Trophoblast cell (in vitro differentiated cells and primary cell): ENCODE data around the gene LRRC45. TPM values are rescaled to one million over a fixed set of nuclear protein-coding genes. Genes with fewer than 3 reads are reported as not detected.

ENCODE experiments used
- DNase-seq, 2 donors: peaks; one replicate each; pipeline ENCODE4 v3.0.0-alpha.2; 2016
- H2AFZ ChIP-seq: 2 replicates; pipeline ENCODE4 v1.6.1; 2013; ENCODE audit warnings: low read length, moderate library complexity, mild to moderate bottlenecking; ENCODE audit not compliant: insufficient read depth, poor library complexity
- H2AK5ac ChIP-seq: 2 replicates; pipeline ENCODE4 v1.6.1; 2013; ENCODE audit warnings: mild to moderate bottlenecking, low read length
- H2BK120ac ChIP-seq: 2 replicates; pipeline ENCODE4 v1.6.1; 2013; ENCODE audit warnings: low read length, mild to moderate bottlenecking, moderate library complexity; ENCODE audit not compliant: insufficient read depth, poor library complexity
- H2BK12ac ChIP-seq: 2 replicates; pipeline ENCODE4 v1.6.1; 2013; ENCODE audit warnings: mild to moderate bottlenecking, low read length, moderate library complexity
- H2BK5ac ChIP-seq: 2 replicates; pipeline ENCODE4 v1.6.1; 2013; ENCODE audit warnings: low read length, low read depth, moderate library complexity, mild to moderate bottlenecking; ENCODE audit not compliant: poor library complexity
- H3K14ac ChIP-seq: 2 replicates; pipeline ENCODE4 v1.6.1; 2013; ENCODE audit warnings: mild to moderate bottlenecking, low read length
- H3K18ac ChIP-seq: 2 replicates; pipeline ENCODE4 v1.6.1; 2013; ENCODE audit warnings: mild to moderate bottlenecking, low read length
- H3K23ac ChIP-seq: 2 replicates; pipeline ENCODE4 v1.6.1; 2013; ENCODE audit warnings: low read length
- H3K27ac ChIP-seq: 2 replicates; pipeline ENCODE4 v1.5.1; 2013; ENCODE audit warnings: low read depth, mild to moderate bottlenecking, inconsistent platforms, low read length, moderate library complexity
- H3K27me3 ChIP-seq: 2 replicates; pipeline ENCODE4 v1.6.1; 2013; ENCODE audit warnings: inconsistent platforms, mild to moderate bottlenecking, low read length, moderate library complexity; ENCODE audit not compliant: insufficient read depth
- H3K36me3 ChIP-seq, 2 experiments: 1 replicate in 1 of 2; 2 replicates in 1 of 2; pipeline ENCODE4 v1.6.1; 2013; ENCODE audit warnings: low read length in 2 of 2, mild to moderate bottlenecking in 2 of 2, moderate library complexity in 1 of 2; ENCODE audit not compliant: insufficient read depth in 2 of 2, control insufficient read depth in 1 of 2
- H3K4ac ChIP-seq: 2 replicates; pipeline ENCODE4 v1.6.1; 2013; ENCODE audit warnings: low read depth, mild to moderate bottlenecking, low read length, moderate library complexity
- H3K4me1 ChIP-seq, 2 experiments: 1 replicate in 1 of 2; 2 replicates in 1 of 2; pipeline ENCODE4 v1.6.1; 2013; ENCODE audit warnings: low read length in 2 of 2, mild to moderate bottlenecking in 2 of 2, moderate library complexity in 1 of 2; ENCODE audit not compliant: insufficient read depth in 2 of 2, control insufficient read depth in 1 of 2
- H3K4me2 ChIP-seq: 2 replicates; pipeline ENCODE4 v1.6.1; 2013; ENCODE audit warnings: inconsistent platforms, mild to moderate bottlenecking, low read length, moderate library complexity
- H3K4me3 ChIP-seq: 2 replicates; pipeline ENCODE4 v1.5.1; 2013; ENCODE audit warnings: mild to moderate bottlenecking, low read depth, low read length, inconsistent platforms
- H3K79me1 ChIP-seq: one replicate; pipeline ENCODE4 v1.6.1; 2013; ENCODE audit warnings: low read length
- H3K79me2 ChIP-seq: 2 replicates; pipeline ENCODE4 v1.6.1; 2013; ENCODE audit warnings: low read length, mild to moderate bottlenecking; ENCODE audit not compliant: control insufficient read depth, insufficient read depth, poor library complexity
- H3K9ac ChIP-seq: 2 replicates; pipeline ENCODE4 v1.6.1; 2013; ENCODE audit warnings: mild to moderate bottlenecking, low read length
- H3K9me3 ChIP-seq: 2 replicates; pipeline ENCODE4 v1.6.1; 2013; ENCODE audit warnings: low read depth, mild to moderate bottlenecking, control low read depth, inconsistent platforms, low read length; ENCODE audit not compliant: insufficient read depth
- H4K12ac ChIP-seq: 2 replicates; pipeline ENCODE4 v1.6.1; 2013; ENCODE audit warnings: low read depth, mild to moderate bottlenecking, low read length, moderate library complexity
- H4K8ac ChIP-seq: 2 replicates; pipeline ENCODE4 v1.6.1; 2013; ENCODE audit warnings: low read depth, mild to moderate bottlenecking, low read length, moderate library complexity
- H4K91ac ChIP-seq: one replicate; pipeline ENCODE4 v1.6.1; 2013; ENCODE audit warnings: low read depth, mild to moderate bottlenecking, low read length, moderate library complexity
- WGBS: extraction: QIAGEN DNeasy Blood & Tissue Kit; methylation state at CpG from one replicate; pipeline ENCODE4 v1.1.7; 2013; ENCODE audit warnings: missing lambda C conversion rate; ENCODE audit not compliant: insufficient read length, insufficient coverage; ENCODE audit errors: extremely low coverage; 5-methylcytosine and 5-hydroxymethylcytosine counted together
- polyA plus RNA-seq: library from polyadenylated mRNA; stranded (reverse); fragments of 200-250 nt; gene quantifications from 2 replicates; pipeline ENCODE4 v1.2.3, GENCODE V29; 2013

LRRC45 gene
- polyA plus RNA-seq, result 7.2 and 7.3 TPM in 2 replicates

DNA sequence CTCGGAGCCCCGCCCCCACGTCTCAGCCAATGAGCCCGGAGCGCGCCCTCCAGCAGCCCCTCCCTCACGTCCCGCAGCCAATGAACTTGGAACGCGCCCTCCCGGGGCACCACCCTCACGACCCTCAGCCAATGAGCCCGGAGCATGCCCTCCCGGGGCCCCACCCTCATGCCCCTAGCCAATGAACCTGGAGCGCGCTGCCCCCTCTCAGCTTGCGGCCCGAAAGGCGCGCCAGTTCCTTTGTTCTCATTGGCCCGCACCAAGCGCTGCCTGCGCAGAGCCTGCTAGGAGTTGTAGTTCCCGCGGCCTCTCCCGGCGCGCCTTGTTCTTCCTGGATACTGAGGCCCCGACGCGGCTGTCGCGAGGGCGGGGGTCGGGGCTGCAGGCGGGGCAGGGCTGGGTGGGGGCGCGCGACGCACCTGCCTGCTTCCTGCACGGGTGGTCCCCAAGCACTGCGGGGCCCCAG, at the start of gene LRRC45:
Gene LRRC45 (plus strand): TSS at position 325 of the 466 bp plus-strand sequence. CDS start 339 bp downstream, outside the sequence.
- Histone ChIP-seq H3K27me3 (no peaks in the 10 kb centered on the region), H3K14ac (peak within 1 kb of the TSS; percentile 76), H3K4ac (peak within 1 kb of the TSS; percentile 66), H3K79me1 (peaks cover 6% of the 10 kb centered on the region), H2AK5ac (peak within 1 kb of the TSS; percentile 11), H3K79me2 (peaks cover 8% of the 10 kb centered on the region), H3K36me3 (peaks cover 10 to 17% of the 10 kb centered on the region in 2 experiments), H2BK12ac (no peak within 1 kb of the TSS), H3K4me1 (peaks cover 18 to 19% of the 10 kb centered on the region in 2 experiments), H4K91ac (peak within 1 kb of the TSS; percentile 36), H3K4me2 (peak within 1 kb of the TSS; percentile 95), H3K18ac (peak within 1 kb of the TSS; percentile 79), H2BK120ac (peak within 1 kb of the TSS; percentile 77), H3K4me3 (peak within 1 kb of the TSS; percentile 89), H4K8ac (peak within 1 kb of the TSS; percentile 80), H3K23ac (no peak within 1 kb of the TSS), H2AFZ (peak within 1 kb of the TSS; percentile 81), H3K9ac (peak within 1 kb of the TSS; percentile 75), H4K12ac (peak within 1 kb of the TSS; percentile 43), H3K9me3 (peaks cover 5% of the 10 kb centered on the region), H2BK5ac (peak within 1 kb of the TSS; percentile 0), H3K27ac (peak within 1 kb of the TSS; percentile 1)
- WGBS, result no CpG with 5 or more reads among the region's 42 CpGs
- DNase-seq, result peak in 1 of 2 donors; percentile 99

DNA sequence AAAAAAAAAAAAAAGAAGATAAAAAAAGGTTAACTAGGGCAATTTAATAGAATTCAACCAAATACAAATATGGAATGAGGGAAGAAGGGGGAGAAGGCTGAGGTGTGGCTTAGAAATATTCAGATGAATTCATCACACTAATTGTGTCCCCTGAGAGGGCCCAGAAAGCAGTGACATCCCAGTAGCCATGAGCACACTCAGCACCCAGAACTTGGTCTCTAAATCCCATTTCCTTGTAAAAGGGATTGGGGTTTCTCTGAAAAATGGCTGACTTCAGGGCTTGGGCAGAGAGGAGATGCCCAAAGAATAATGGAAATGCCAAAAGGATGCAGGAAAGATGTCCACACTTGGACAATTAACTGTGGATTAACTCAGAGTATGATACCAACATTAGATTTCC, 49.7 kb upstream of the LRRC45 start:
- Histone ChIP-seq H2AFZ (no peak overlapping the region), H3K14ac (no peak overlapping the region), H3K9me3 (peaks cover 3% of the 10 kb centered on the region), H2BK5ac (no peak overlapping the region), H2BK120ac (no peak overlapping the region), H2AK5ac (no peak overlapping the region), H3K36me3 (no peaks in the 10 kb centered on the region), H3K79me1 (peaks cover 12% of the 10 kb centered on the region), H3K4ac (no peak overlapping the region), H3K9ac (no peak overlapping the region), H3K4me1 (peaks cover 4 to 13% of the 10 kb centered on the region in 2 experiments), H3K18ac (no peak overlapping the region), H3K4me2 (no peak overlapping the region), H3K79me2 (peaks cover 7% of the 10 kb centered on the region), H3K27me3 (no peaks in the 10 kb centered on the region), H3K27ac (no peak overlapping the region), H4K8ac (no peak overlapping the region), H2BK12ac (no peak overlapping the region), H4K12ac (no peak overlapping the region), H3K4me3 (no peak overlapping the region), H4K91ac (no peak overlapping the region), H3K23ac (no peak overlapping the region)
- no peak for DNase-seq

DNA sequence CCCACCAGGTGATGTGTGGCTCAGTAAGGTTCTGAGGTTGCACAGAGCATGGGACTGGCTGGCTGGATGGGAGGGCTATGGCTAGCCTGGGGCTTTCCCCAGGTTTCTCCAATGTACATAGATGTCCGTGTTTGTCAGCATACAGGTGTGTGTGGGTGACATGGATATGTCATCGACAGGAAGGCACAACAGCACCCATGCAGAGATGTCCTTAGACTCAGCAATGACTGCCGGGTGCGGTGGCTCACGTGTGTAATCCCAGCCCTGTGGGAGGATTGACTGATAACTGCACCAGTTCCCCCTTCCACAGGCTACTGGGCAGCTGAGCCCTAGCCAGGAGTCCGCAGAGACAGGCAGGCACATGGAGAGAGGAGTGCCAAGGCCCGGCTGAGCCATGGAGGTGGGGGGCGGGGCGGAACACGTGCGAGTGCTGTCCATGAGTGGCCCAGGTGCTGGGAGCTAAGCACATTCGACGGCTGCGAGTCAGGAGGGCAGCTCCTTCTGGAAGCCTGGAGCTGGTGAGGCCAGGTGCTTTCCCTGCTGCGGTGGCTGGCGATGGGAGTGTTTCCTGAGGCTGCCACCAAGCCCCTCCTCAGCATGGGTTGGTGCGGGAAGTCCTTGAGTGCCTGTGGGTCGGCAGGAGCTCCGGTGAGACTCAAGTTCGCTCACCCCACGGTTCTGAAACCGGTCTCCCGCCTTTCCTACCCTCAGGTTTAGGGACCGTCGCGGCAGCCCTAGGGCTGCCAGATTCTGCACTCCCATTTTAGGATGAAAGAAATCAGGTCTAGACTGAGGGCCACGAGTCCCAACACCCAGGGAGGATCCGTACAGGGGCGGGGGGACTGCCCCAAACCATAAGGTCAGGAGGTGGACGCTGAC, 46.5 kb upstream of the LRRC45 start:
- Histone ChIP-seq H2BK5ac (peak overlapping the region; percentile 11), H3K23ac (no peak overlapping the region), H3K9ac (peak overlapping the region; percentile 70), H4K12ac (peak overlapping the region; percentile 97), H3K18ac (peak overlapping the region; percentile 18), H3K27me3 (no peaks in the 10 kb centered on the region), H3K4me1 (peaks cover 24 to 29% of the 10 kb centered on the region in 2 experiments), H3K14ac (peak overlapping the region; percentile 93), H3K27ac (no peak overlapping the region), H3K79me2 (peaks cover 7% of the 10 kb centered on the region), H3K4me2 (peak overlapping the region; percentile 76), H3K9me3 (peaks cover 3% of the 10 kb centered on the region), H3K79me1 (peaks cover 23% of the 10 kb centered on the region), H2BK120ac (peak overlapping the region; percentile 4), H3K4me3 (peak overlapping the region; percentile 82), H2AK5ac (peak overlapping the region; percentile 1), H4K91ac (peak overlapping the region; percentile 93), H2AFZ (no peak overlapping the region), H4K8ac (peak overlapping the region; percentile 92), H2BK12ac (no peak overlapping the region), H3K4ac (peak overlapping the region; percentile 25), H3K36me3 (no peaks in the 10 kb centered on the region)
- WGBS, result no CpG with 5 or more reads among the region's 30 CpGs
- DNase-seq, result peak; percentile 57 to 69

DNA sequence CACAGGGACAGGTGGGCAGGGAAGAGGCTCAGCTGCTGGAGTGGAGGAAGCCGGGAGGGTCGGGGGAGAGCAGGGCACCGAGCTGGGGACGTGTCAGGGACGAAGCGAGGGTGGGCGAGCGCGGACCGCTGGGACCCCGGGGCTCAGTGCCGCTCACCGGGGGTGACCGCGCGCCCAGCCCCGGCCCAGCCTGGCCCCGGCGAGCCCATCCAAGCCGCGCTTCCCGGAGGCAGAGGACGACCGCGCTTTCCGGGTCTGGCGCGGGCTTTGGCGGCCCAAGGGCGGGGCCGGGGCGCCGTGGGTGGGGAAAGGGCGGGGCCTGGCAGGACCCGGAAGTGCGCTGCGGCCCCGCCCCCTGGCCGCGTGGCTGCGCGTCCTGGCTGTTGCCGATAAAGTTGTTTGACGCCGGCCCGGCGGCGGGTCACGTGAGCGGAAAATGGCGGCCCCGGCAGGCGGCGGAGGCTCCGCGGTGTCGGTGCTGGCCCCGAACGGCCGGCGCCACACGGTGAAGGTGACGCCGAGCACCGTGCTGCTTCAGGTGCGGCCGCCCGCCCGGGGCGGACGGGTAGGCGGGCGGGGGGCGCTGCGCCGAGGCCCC, 45.8 kb upstream of the LRRC45 start, which contains the start of gene ASPSCR1:
Gene ASPSCR1 (plus strand): TSS at position 419 of the 598 bp plus-strand sequence. CDS start 18 bp downstream, at position 437.
- Histone ChIP-seq H3K4me1 (peaks cover 28 to 34% of the 10 kb centered on the region in 2 experiments), H2BK120ac (peak within 1 kb of the TSS; percentile 95), H3K79me1 (peaks cover 23% of the 10 kb centered on the region), H3K4me2 (peak within 1 kb of the TSS; percentile 84), H4K91ac (peak within 1 kb of the TSS; percentile 98), H4K12ac (peak within 1 kb of the TSS; percentile 97), H3K27me3 (no peaks in the 10 kb centered on the region), H3K4ac (peak within 1 kb of the TSS; percentile 84), H3K36me3 (no peaks in the 10 kb centered on the region), H3K18ac (peak within 1 kb of the TSS; percentile 88), H2BK5ac (peak within 1 kb of the TSS; percentile 96), H4K8ac (peak within 1 kb of the TSS; percentile 95), H3K27ac (peak within 1 kb of the TSS; percentile 85), H2AFZ (peak within 1 kb of the TSS; percentile 89), H3K14ac (peak within 1 kb of the TSS; percentile 93), H2BK12ac (peak within 1 kb of the TSS; percentile 68), H2AK5ac (peak within 1 kb of the TSS; percentile 92), H3K9ac (peak within 1 kb of the TSS; percentile 89), H3K4me3 (peak within 1 kb of the TSS; percentile 97), H3K79me2 (peaks cover 7% of the 10 kb centered on the region), H3K9me3 (peaks cover 3% of the 10 kb centered on the region), H3K23ac (no peak within 1 kb of the TSS)
- peak; percentile 87 to 94 for DNase-seq
- no CpG with 5 or more reads among the region's 76 CpGs for WGBS
